ENCODE measurements around the gene GIMAP5. TPM values are rescaled to one million over a fixed set of nuclear protein-coding genes. Genes with fewer than 3 reads are reported as not detected.

GIMAP5 gene
- total and polyA plus RNA-seq, 2 of the 13 experiments (the other 11 are each of a cell fraction or from before 2014, with no cell fraction given): not detected

DNA sequence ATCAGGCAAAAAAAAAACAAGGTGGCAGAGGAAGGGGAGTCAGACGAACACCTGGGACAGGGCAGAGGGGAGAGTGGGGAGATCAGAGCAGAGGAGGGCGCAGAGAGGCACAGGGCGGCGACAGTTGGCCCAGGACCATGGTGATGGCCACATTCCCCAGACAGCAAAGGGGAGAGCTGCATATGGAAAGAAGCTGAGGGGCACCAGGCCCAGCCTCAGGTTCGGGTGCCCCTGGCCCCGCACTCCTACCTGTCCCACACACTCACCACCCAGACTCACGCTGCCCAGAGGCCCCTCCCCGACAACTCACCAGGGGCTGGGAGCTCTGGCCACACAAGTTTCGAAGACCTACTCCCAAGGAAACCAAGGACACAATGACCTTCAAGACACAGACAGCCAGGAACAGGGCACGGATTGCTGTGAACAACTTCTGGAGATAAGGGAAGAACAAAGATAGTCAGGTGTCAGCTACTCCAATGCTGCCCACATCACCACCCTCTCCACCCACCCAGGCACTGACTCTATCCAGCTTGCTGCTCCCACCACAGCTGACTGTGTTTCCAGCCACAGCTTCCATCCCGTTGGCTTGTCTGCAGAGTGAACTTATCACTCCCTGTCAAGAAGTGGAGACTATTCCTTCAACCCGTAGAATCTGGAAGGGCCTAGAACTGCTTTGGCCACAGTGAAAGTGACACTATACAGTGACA is 54.7 kb downstream of the GIMAP5 start (continued):
- TF ChIP-seq ZC3H4 (CRISPR knock-in tag; IDR thresholded peaks at IDR 0.05; ENCODE audit: borderline replicate concordance) (no peak), ZNF34 (CRISPR knock-in tag; IDR thresholded peaks at IDR 0.05; ENCODE audit: borderline replicate concordance) (no peak)
- TF ChIP-seq, protein P1, sequence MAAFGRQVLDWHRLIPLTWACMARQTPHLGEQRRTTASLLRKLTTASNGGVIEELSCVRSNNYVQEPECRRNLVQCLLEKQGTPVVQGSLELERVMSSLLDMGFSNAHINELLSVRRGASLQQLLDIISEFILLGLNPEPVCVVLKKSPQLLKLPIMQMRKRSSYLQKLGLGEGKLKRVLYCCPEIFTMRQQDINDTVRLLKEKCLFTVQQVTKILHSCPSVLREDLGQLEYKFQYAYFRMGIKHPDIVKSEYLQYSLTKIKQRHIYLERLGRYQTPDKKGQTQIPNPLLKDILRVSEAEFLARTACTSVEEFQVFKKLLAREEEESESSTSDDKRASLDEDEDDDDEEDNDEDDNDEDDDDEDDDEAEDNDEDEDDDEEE (CRISPR knock-in tag; IDR thresholded peaks at IDR 0.05): no peak

Other genes starting within 250 kb of the GIMAP5 start
- not detected in 2 replicates for gene GIMAP7, start 222.5 kb upstream of the GIMAP5 start, total RNA-seq (2016; rRNA removed; fragmentation: Illumina TruSeq; extraction: Trizol)
- gene GIMAP7, start 222.5 kb upstream of the GIMAP5 start, polyA plus RNA-seq (2011; rRNA removed): not detected in 2 replicates
- not detected in 2 replicates for gene GIMAP4, start 170.0 kb upstream of the GIMAP5 start, total RNA-seq (2016; rRNA removed; fragmentation: Illumina TruSeq; extraction: Trizol)
- gene GIMAP4, start 170.0 kb upstream of the GIMAP5 start, polyA plus RNA-seq (2011; rRNA removed): not detected in 2 replicates
- not detected in 2 replicates for gene GIMAP6, start 105.0 kb upstream of the GIMAP5 start, total RNA-seq (2016; rRNA removed; fragmentation: Illumina TruSeq; extraction: Trizol)
- not detected in 2 replicates for gene GIMAP6, start 105.0 kb upstream of the GIMAP5 start, polyA plus RNA-seq (2011; rRNA removed)
- 1.4 and 2.2 TPM in 2 replicates for gene GIMAP2, start 51.7 kb upstream of the GIMAP5 start, total RNA-seq (2016; rRNA removed; fragmentation: Illumina TruSeq; extraction: Trizol)
- 0.49 and 0.67 TPM in 2 replicates for gene GIMAP2, start 51.7 kb upstream of the GIMAP5 start, polyA plus RNA-seq (2011; rRNA removed)
- not detected in 2 replicates for gene GIMAP1, start 20.8 kb upstream of the GIMAP5 start, total RNA-seq (2016; rRNA removed; fragmentation: Illumina TruSeq; extraction: Trizol)
- gene GIMAP1, start 20.8 kb upstream of the GIMAP5 start, polyA plus RNA-seq (2011; rRNA removed): not detected in 2 replicates
- not detected in 2 replicates for gene TMEM176B, start 62.9 kb downstream of the GIMAP5 start, total RNA-seq (2016; rRNA removed; fragmentation: Illumina TruSeq; extraction: Trizol)
- gene TMEM176B, start 62.9 kb downstream of the GIMAP5 start, polyA plus RNA-seq (2011; rRNA removed): not detected in 2 replicates
- gene TMEM176A, start 63.4 kb downstream of the GIMAP5 start, total RNA-seq (2016; rRNA removed; fragmentation: Illumina TruSeq; extraction: Trizol): not detected in 2 replicates
- not detected in 2 replicates for gene TMEM176A, start 63.4 kb downstream of the GIMAP5 start, polyA plus RNA-seq (2011; rRNA removed)
- not detected in 2 replicates for gene AOC1, start 115.1 kb downstream of the GIMAP5 start, total RNA-seq (2016; rRNA removed; fragmentation: Illumina TruSeq; extraction: Trizol)
- gene AOC1, start 115.1 kb downstream of the GIMAP5 start, polyA plus RNA-seq (2011; rRNA removed): not detected in 2 replicates
- gene KCNH2, start 240.9 kb downstream of the GIMAP5 start, total RNA-seq (2016; rRNA removed; fragmentation: Illumina TruSeq; extraction: Trizol): 0.11 TPM in 1 of 2 replicates, not detected in the other
- 0.09 and 0.12 TPM in 2 replicates for gene KCNH2, start 240.9 kb downstream of the GIMAP5 start, polyA plus RNA-seq (2011; rRNA removed)